HCT116 (cell line): Measurements from ENCODE around the gene VSX1. TPM values are rescaled to one million over a fixed set of nuclear protein-coding genes. Genes with fewer than 3 reads are reported as not detected.

Experiments
- ATAC-seq: fragments of 200-7000 bp; cut with Tn5 transposase; 2 replicates; pipeline ENCODE4 v1.9.1; 2020; ENCODE audit warnings: mild to moderate bottlenecking, moderate library complexity
- BruUV-seq: library from RNA; stranded (reverse); fragments of 400-500 nt; replicated peaks from 2 replicates; lab custom pipeline; 2021; lab: Mats Ljungman, UMichigan
- CTCF ChIA-PET: fragments of 300-600 bp; sonication (Branson Sonifier 250); formaldehyde crosslinking; loops from one replicate; lab custom pipeline; 2021; ENCODE audit warnings: antibody characterized with exemption; lab: Charles Lee
- POLR2A ChIA-PET: fragments of 300-600, 350-600 bp; sonication (Branson Sonifier 250); formaldehyde crosslinking; loops from one replicate; lab custom pipeline; 2021; ENCODE audit warnings: antibody characterized with exemption; lab: Charles Lee
- RAD21 ChIA-PET, 2 experiments: fragments of 300-600 bp; sonication (Branson Sonifier 250); formaldehyde crosslinking; loops; one replicate each; lab custom pipeline; 2023; ENCODE audit warnings: low total read pairs in 2 of 2; ENCODE audit not compliant: uncharacterized antibody in 2 of 2, unreplicated experiment in 2 of 2, low non-redundant PET in 1 of 2; lab: Charles Lee
- DNase-seq: peaks from one replicate; pipeline ENCODE4 v3.0.0-alpha.2; 2010; ENCODE audit warnings: low read depth, low spot score
- H2AFZ ChIP-seq: fragments of 200-600 bp; shearing (Covaris generic), sonication (generic); 2 replicates; pipeline ENCODE4 v1.6.1; 2017; ENCODE audit warnings: low read depth, mixed run types, mixed read lengths, antibody characterized with exemption, low read length; ENCODE audit not compliant: poor library complexity, severe bottlenecking
- H3K27ac ChIP-seq: 2 replicates; pipeline ENCODE4 v1.5.1; 2012; ENCODE audit warnings: low read depth, low read length
- H3K27me3 ChIP-seq: fragments of 200-600 bp; sonication (generic); 2 replicates; pipeline ENCODE4 v1.6.1; 2016; ENCODE audit warnings: mixed run types, low read length, mixed read lengths; ENCODE audit not compliant: insufficient read depth
- H3K36me3 ChIP-seq, 2 experiments: fragments of 200-500 bp in 1 of 2; fragments of 200-600 bp in 1 of 2; sonication (Bioruptor generic) in 1 of 2; sonication (generic) in 1 of 2; 2 replicates each; pipeline versions ENCODE4 v1.5.1 to v1.6.1; 2014 to 2016; ENCODE audit warnings: low read length in 2 of 2, inconsistent platforms in 1 of 2, mixed read lengths in 1 of 2, mixed run types in 1 of 2; ENCODE audit not compliant: insufficient read depth in 2 of 2, control insufficient read depth in 1 of 2
- H3K4me1 ChIP-seq, 2 experiments: fragments of 200-600 bp in 1 of 2; sonication (generic) in 1 of 2; 2 replicates each; pipeline versions ENCODE4 v1.5.1 to v1.6.1; 2012 to 2017; ENCODE audit warnings: low read length in 2 of 2, inconsistent platforms in 1 of 2, mild to moderate bottlenecking in 1 of 2, mixed read lengths in 1 of 2, mixed run types in 1 of 2, moderate library complexity in 1 of 2; ENCODE audit not compliant: insufficient read depth in 2 of 2, control insufficient read depth in 1 of 2
- H3K4me2 ChIP-seq: fragments of 200-600 bp; sonication (generic); 2 replicates; pipeline ENCODE4 v1.6.1; 2017; ENCODE audit warnings: mixed run types, low read length, mixed read lengths
- H3K4me3 ChIP-seq, 2 experiments: fragments of 200-600 bp in 1 of 2; sonication (generic) in 1 of 2; replicated peaks in 1 of 2; 2 replicates each; pipeline ENCODE4 v1.5.1; 2011 to 2016; ENCODE audit warnings: low read length in 2 of 2, control low read depth in 1 of 2, low read depth in 1 of 2, mild to moderate bottlenecking in 1 of 2, mixed read lengths in 1 of 2, mixed run types in 1 of 2
- H3K79me2 ChIP-seq: fragments of 200-600 bp; sonication (generic); 2 replicates; pipeline ENCODE4 v1.6.1; 2017; ENCODE audit warnings: mild to moderate bottlenecking, mixed run types, low read length, moderate library complexity, mixed read lengths; ENCODE audit not compliant: insufficient read depth
- H3K9ac ChIP-seq: fragments of 200-600 bp; sonication (generic); 2 replicates; pipeline ENCODE4 v1.6.1; 2016; ENCODE audit warnings: low read length, mixed read lengths
- H3K9me2 ChIP-seq: fragments of 200-600 bp; sonication (generic), shearing (Covaris generic); 2 replicates; pipeline ENCODE4 v1.6.1; 2017; ENCODE audit warnings: mixed run types, mild to moderate bottlenecking, moderate library complexity; ENCODE audit not compliant: insufficient read depth
- H3K9me3 ChIP-seq, 2 experiments: fragments of 200-500 bp in 1 of 2; fragments of 200-600 bp in 1 of 2; sonication (Bioruptor generic) in 1 of 2; sonication (generic) in 1 of 2; 2 replicates each; pipeline ENCODE4 v1.6.1; 2014 to 2017; ENCODE audit warnings: low read length in 2 of 2, mixed read lengths in 2 of 2, inconsistent platforms in 1 of 2, low read depth in 1 of 2, mild to moderate bottlenecking in 1 of 2, mixed run types in 1 of 2, moderate library complexity in 1 of 2; ENCODE audit not compliant: control insufficient read depth in 1 of 2, insufficient read depth in 1 of 2
- H4K20me1 ChIP-seq: fragments of 200-600 bp; sonication (generic), shearing (Covaris generic); 2 replicates; pipeline ENCODE4 v1.6.1; 2017; ENCODE audit warnings: mixed run types, mild to moderate bottlenecking, moderate library complexity; ENCODE audit not compliant: insufficient read depth
- EGR1 ChIP-seq: IDR thresholded peaks from 2 replicates; pipeline ENCODE4 v1.6.1; 2012; ENCODE audit warnings: low read depth
- ELF1 ChIP-seq: IDR thresholded peaks from 2 replicates; pipeline ENCODE4 v1.6.1; 2012; ENCODE audit warnings: low read depth, borderline replicate concordance
- EZH2 ChIP-seq: fragments of 200-600 bp; sonication (generic); IDR thresholded peaks from 2 replicates; pipeline ENCODE4 v1.6.1; 2017; ENCODE audit warnings: antibody characterized with exemption, mixed run types
- FOSL1 ChIP-seq: IDR thresholded peaks from 2 replicates; pipeline ENCODE4 v1.6.1; 2012; ENCODE audit warnings: low read depth
- POLR2AphosphoS5 ChIP-seq: IDR thresholded peaks from 2 replicates; pipeline ENCODE4 v1.6.1; 2011; ENCODE audit warnings: mild to moderate bottlenecking, low read depth, low read length, moderate library complexity
- SIN3A ChIP-seq: IDR thresholded peaks from 2 replicates; pipeline ENCODE4 v1.6.1; 2012; ENCODE audit warnings: low read depth
- SRF ChIP-seq: IDR thresholded peaks from 2 replicates; pipeline ENCODE4 v1.6.1; 2012; ENCODE audit warnings: low read depth
- ZFX ChIP-seq: fragments of 450-650 bp; IDR thresholded peaks from 2 replicates; pipeline ENCODE4 v1.6.1; 2017
- ZNF274 ChIP-seq: fragments of 200-500 bp; sonication (Bioruptor generic); IDR thresholded peaks from 2 replicates; pipeline ENCODE4 v1.6.1; 2014; ENCODE audit warnings: mild to moderate bottlenecking, low read depth, low read length, inconsistent platforms
- intact Hi-C: fragments of 100-400 bp; cut with micrococcal nuclease; formaldehyde crosslinking; loops from 2 replicates; pipeline ENCODE4 v1.10.0; 2022
- total RNA-seq: library from RNA; stranded (reverse); gene quantifications from one replicate; pipeline ENCODE4 v1.2.1, GENCODE V29; 2021; ENCODE audit not compliant: unreplicated experiment
- TF ChIP-seq, protein P1 (sequence below): IDR thresholded peaks from 2 replicates; pipeline ENCODE4 v1.6.1; 2011; ENCODE audit warnings: mild to moderate bottlenecking, low read length, moderate library complexity; ENCODE audit not compliant: insufficient replicate concordance; ENCODE audit errors: extremely low read depth
- TF ChIP-seq, protein P2 (sequence below): IDR thresholded peaks from 2 replicates; pipeline ENCODE4 v1.6.1; 2012

Gene VSX1
- total RNA-seq, 1 experiment from 2014 or later: not detected

- intact Hi-C loops: no loop called here
- no TSS peak for BruUV-seq
- ChIA-PET POLR2A (no interaction called here), RAD21 (no interaction called here), CTCF (no interaction called here)
- Histone ChIP-seq H3K9me2 (no peaks in the 10 kb centered on the region), H3K79me2 (no peaks in the 10 kb centered on the region), H3K27me3 (no peaks in the 10 kb centered on the region), H3K4me3 (no peak overlapping the region), H2AFZ (no peak overlapping the region), H3K4me1 (no peaks in the 10 kb centered on the region), H3K4me2 (no peak overlapping the region), H3K36me3 (no peaks in the 10 kb centered on the region), H3K9me3 (no peaks in the 10 kb centered on the region), H4K20me1 (no peaks in the 10 kb centered on the region), H3K9ac (no peak overlapping the region), H3K27ac (no peak overlapping the region)
- ATAC-seq (no peak), DNase-seq (no peak)
- TF ChIP-seq ELF1: no peak
- TF ChIP-seq, protein P1, sequence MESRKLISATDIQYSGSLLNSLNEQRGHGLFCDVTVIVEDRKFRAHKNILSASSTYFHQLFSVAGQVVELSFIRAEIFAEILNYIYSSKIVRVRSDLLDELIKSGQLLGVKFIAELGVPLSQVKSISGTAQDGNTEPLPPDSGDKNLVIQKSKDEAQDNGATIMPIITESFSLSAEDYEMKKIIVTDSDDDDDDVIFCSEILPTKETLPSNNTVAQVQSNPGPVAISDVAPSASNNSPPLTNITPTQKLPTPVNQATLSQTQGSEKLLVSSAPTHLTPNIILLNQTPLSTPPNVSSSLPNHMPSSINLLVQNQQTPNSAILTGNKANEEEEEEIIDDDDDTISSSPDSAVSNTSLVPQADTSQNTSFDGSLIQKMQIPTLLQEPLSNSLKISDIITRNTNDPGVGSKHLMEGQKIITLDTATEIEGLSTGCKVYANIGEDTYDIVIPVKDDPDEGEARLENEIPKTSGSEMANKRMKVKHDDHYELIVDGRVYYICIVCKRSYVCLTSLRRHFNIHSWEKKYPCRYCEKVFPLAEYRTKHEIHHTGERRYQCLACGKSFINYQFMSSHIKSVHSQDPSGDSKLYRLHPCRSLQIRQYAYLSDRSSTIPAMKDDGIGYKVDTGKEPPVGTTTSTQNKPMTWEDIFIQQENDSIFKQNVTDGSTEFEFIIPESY: no peak
- TF ChIP-seq FOSL1: no peak
- no peak for TF ChIP-seq EZH2
- no peak for TF ChIP-seq POLR2AphosphoS5
- TF ChIP-seq, protein P2, sequence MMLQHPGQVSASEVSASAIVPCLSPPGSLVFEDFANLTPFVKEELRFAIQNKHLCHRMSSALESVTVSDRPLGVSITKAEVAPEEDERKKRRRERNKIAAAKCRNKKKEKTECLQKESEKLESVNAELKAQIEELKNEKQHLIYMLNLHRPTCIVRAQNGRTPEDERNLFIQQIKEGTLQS: no peak
- no peak for TF ChIP-seq SRF
- no peak for TF ChIP-seq EGR1
Observed at GRCh38 chr20:25033924-25034300, 48.0 kb downstream of the VSX1 start.

GRCh38 chr20:25033265-25033923, 48.5 kb downstream of the VSX1 start:
- Histone ChIP-seq H2AFZ (no peak overlapping the region), H3K4me2 (no peak overlapping the region), H3K9ac (no peak overlapping the region), H3K27me3 (no peaks in the 10 kb centered on the region), H3K27ac (no peak overlapping the region), H3K4me3 (no peak overlapping the region), H4K20me1 (no peaks in the 10 kb centered on the region), H3K9me3 (no peaks in the 10 kb centered on the region), H3K4me1 (no peaks in the 10 kb centered on the region), H3K79me2 (no peaks in the 10 kb centered on the region), H3K9me2 (no peaks in the 10 kb centered on the region), H3K36me3 (no peaks in the 10 kb centered on the region)
- intact Hi-C loops: no loop called here
- DNase-seq: no peak
- no peak for TF ChIP-seq EGR1
- no peak for TF ChIP-seq ZNF274
- TF ChIP-seq, protein P2: no peak
- no peak for TF ChIP-seq ZFX
- TF ChIP-seq SRF: no peak
- no peak for TF ChIP-seq SIN3A
- no TSS peak for BruUV-seq
- POLR2A ChIA-PET: no interaction called here
- ATAC-seq: no peak
- RAD21 ChIA-PET: no interaction called here
- CTCF ChIA-PET: no interaction called here
